Thyroid gland (tissue), 4 donors: ENCODE measurements around the gene SLC35F1.

ENCODE experiments used
- POLR2A ChIP-seq, 2 donors: fragments of 450-650 bp; IDR thresholded peaks; one replicate each; pipeline ENCODE4 v1.6.1; 2017; ENCODE audit warnings: antibody characterized with exemption in 2 of 2, mild to moderate bottlenecking in 2 of 2, moderate library complexity in 1 of 2
- TF ChIP-seq, protein P1 (sequence below), 6 experiments: fragments of 200-600 bp in 3 of 6; fragments of 450-650 bp in 3 of 6; sonication (generic) in 3 of 6; IDR thresholded peaks; one replicate each; pipeline ENCODE4 v1.5.1; 2016 to 2019; ENCODE audit warnings: antibody characterized with exemption in 6 of 6, mild to moderate bottlenecking in 2 of 6, inconsistent platforms in 1 of 6, moderate library complexity in 1 of 6

DNA sequence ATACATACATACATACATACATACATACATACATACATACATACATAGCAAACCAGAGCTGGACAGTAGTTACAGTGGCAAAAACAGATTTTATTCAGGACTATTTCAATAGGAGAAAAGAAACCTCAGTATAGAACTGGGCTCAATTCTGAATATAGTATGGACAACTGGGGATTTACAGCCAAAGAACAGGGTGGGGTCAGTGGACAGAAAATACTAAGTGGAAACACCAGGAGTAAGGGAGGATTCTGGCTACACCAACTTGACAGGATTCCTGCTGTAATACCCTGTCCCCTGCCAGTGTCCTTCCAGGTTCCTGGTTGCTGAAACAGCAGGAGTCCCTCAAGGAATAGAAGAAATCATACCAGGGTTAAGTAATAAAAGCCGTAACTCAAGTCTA, 293.1 kb downstream of the SLC35F1 start:
- TF ChIP-seq, protein P1, sequence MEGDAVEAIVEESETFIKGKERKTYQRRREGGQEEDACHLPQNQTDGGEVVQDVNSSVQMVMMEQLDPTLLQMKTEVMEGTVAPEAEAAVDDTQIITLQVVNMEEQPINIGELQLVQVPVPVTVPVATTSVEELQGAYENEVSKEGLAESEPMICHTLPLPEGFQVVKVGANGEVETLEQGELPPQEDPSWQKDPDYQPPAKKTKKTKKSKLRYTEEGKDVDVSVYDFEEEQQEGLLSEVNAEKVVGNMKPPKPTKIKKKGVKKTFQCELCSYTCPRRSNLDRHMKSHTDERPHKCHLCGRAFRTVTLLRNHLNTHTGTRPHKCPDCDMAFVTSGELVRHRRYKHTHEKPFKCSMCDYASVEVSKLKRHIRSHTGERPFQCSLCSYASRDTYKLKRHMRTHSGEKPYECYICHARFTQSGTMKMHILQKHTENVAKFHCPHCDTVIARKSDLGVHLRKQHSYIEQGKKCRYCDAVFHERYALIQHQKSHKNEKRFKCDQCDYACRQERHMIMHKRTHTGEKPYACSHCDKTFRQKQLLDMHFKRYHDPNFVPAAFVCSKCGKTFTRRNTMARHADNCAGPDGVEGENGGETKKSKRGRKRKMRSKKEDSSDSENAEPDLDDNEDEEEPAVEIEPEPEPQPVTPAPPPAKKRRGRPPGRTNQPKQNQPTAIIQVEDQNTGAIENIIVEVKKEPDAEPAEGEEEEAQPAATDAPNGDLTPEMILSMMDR (IDR thresholded peaks at IDR 0.05), result no peak
- TF ChIP-seq POLR2A (IDR thresholded peaks at IDR 0.05), result no peak
